Astrocyte of the cerebellum (primary cell): ENCODE data around the gene MAGEB17.
"Not testable (repeated sequence)": the region's sequence is repeated elsewhere in the genome, so short reads cannot be mapped to it uniquely, and the experiment has no call there.

Source experiments
- DNase-seq: peaks from one replicate; pipeline ENCODE4 v3.0.0-alpha.2; 2011; ENCODE audit warnings: low read depth
- H3K4me3 ChIP-seq: 2 replicates; pipeline ENCODE4 v1.5.1; 2011; ENCODE audit warnings: mild to moderate bottlenecking, low read depth, low read length, moderate library complexity
- CTCF ChIP-seq: IDR thresholded peaks from 2 replicates; pipeline ENCODE4 v1.5.1; 2012; ENCODE audit warnings: low read length, low read depth, moderate library complexity, mild to moderate bottlenecking; ENCODE audit errors: missing control alignments
- in situ Hi-C: cut with HindIII; loops from 2 replicates; pipeline ENCODE4 v1.10.0; 2017; ENCODE audit warnings: low sequenced_read_pairs

The MAGEB17 gene

GRCh38 chrX:16171944-16172343, 4.7 kb downstream of the MAGEB17 start:
- in situ Hi-C loops, result no loop called here
- no peak for DNase-seq
- TF ChIP-seq CTCF, result no peak

GRCh38 chrX:16172391-16172790, 5.1 kb downstream of the MAGEB17 start:
- DNase-seq, result no peak
- H3K4me3 ChIP-seq, result no peak overlapping the region
- TF ChIP-seq CTCF, result no peak
- in situ Hi-C loops, result no loop called here

More at GRCh38 chrX:16171944-16172343, 4.7 kb downstream of the MAGEB17 start:
- no peak overlapping the region for H3K4me3 ChIP-seq

GRCh38 chrX:16175329-16176061, 8.2 kb downstream of the MAGEB17 start:
- in situ Hi-C loops, result no loop called here
- H3K4me3 ChIP-seq, result no peak overlapping the region
- DNase-seq, result no peak
- no peak for TF ChIP-seq CTCF

- in situ Hi-C loops, result no loop called here
These were observed 10.0 kb downstream of the MAGEB17 start for GRCh38 chrX:16177260-16177659.

GRCh38 chrX:16183843-16184242, 16.6 kb downstream of the MAGEB17 start:
- in situ Hi-C loops, H3K4me3 ChIP-seq, DNase-seq: not testable (repeated sequence)

More at GRCh38 chrX:16177260-16177659, 10.0 kb downstream of the MAGEB17 start:
- H3K4me3 ChIP-seq, result no peak overlapping the region
- TF ChIP-seq CTCF, result no peak
- DNase-seq, result no peak

GRCh38 chrX:16185725-16186136, 18.4 kb downstream of the MAGEB17 start:
- peak; percentile 39 for DNase-seq
- no peak overlapping the region for H3K4me3 ChIP-seq
- TF ChIP-seq CTCF, result no peak
- in situ Hi-C loops, result no loop called here

GRCh38 chrX:16186380-16187007, 19.2 kb downstream of the MAGEB17 start:
- DNase-seq, result no peak
- TF ChIP-seq CTCF, result no peak
- in situ Hi-C loops, result no loop called here
- no peak overlapping the region for H3K4me3 ChIP-seq
